Body of pancreas (tissue), 4 donors: Measurements from ENCODE around the gene MED13L. TPM values are rescaled to one million over a fixed set of nuclear protein-coding genes. Genes with fewer than 3 reads are reported as not detected.

Experiments used
- ATAC-seq: fragments of 150-250 bp; one replicate; pipeline ENCODE4 v1.9.1; 2016
- DNase-seq, 4 donors: peaks; one replicate each; pipeline ENCODE4 v3.0.0-alpha.2; 2019
- H3K27ac ChIP-seq, 4 donors: fragments of 200-600 bp; sonication (generic); 1 replicate in 3 of 4; 2 replicates in 1 of 4; pipeline versions ENCODE4 v1.5.1 to v1.6.1; 2016 to 2019; ENCODE audit warnings: mild to moderate bottlenecking in 1 of 4, mixed read lengths in 1 of 4, moderate library complexity in 1 of 4
- H3K27me3 ChIP-seq, 2 donors: fragments of 200-600 bp; sonication (generic); one replicate each; pipeline ENCODE4 v1.6.0; 2016; ENCODE audit warnings: mild to moderate bottlenecking in 1 of 2
- H3K36me3 ChIP-seq, 2 donors: fragments of 200-600 bp; sonication (generic); replicated peaks in 1 of 2; 2 replicates each; pipeline ENCODE4 v1.5.1; 2016; ENCODE audit warnings: low read depth in 2 of 2; ENCODE audit not compliant: insufficient read depth in 1 of 2
- H3K4me1 ChIP-seq: fragments of 200-600 bp; sonication (generic); one replicate; pipeline ENCODE4 v1.6.0; 2016
- H3K4me3 ChIP-seq, 2 donors: fragments of 200-600 bp; sonication (generic); 1 replicate in 1 of 2; 2 replicates in 1 of 2; pipeline ENCODE4 v1.5.1; 2016 to 2019
- H3K9me3 ChIP-seq, 3 donors: fragments of 200-600 bp; sonication (generic); 1 replicate in 2 of 3; 2 replicates in 1 of 3; pipeline ENCODE4 v1.5.1; 2016
- CTCF ChIP-seq, 7 experiments: fragments of 450-650 bp in 4 of 7; fragments of 200-600 bp in 3 of 7; sonication (generic) in 3 of 7; IDR thresholded peaks; one replicate each; pipeline ENCODE4 v1.5.1; 2016 to 2019; ENCODE audit warnings: antibody characterized with exemption in 7 of 7
- POLR2A ChIP-seq, 3 donors: fragments of 450-650 bp; IDR thresholded peaks; one replicate each; pipeline ENCODE4 v1.6.1; 2016; ENCODE audit warnings: antibody characterized with exemption in 3 of 3, mild to moderate bottlenecking in 2 of 3
- WGBS, 2 donors: methylation state at CpG; one replicate each; pipeline ENCODE4 v1.1.5; 2017; 5-methylcytosine and 5-hydroxymethylcytosine counted together
- intact Hi-C: fragments of 100-400 bp; cut with DNase I; formaldehyde crosslinking; loops from one replicate; pipeline ENCODE4 v1.15.1; 2023
- total RNA-seq, 2 donors: library from RNA; depleted of rRNA; stranded (reverse); fragments of >200 nt; gene quantifications; one replicate each; pipeline ENCODE4 v1.1.0, GENCODE V29; 2016

MED13L gene
- total RNA-seq, 2 donors from 2014 or later: 65.9 to 72.6 TPM

DNA sequence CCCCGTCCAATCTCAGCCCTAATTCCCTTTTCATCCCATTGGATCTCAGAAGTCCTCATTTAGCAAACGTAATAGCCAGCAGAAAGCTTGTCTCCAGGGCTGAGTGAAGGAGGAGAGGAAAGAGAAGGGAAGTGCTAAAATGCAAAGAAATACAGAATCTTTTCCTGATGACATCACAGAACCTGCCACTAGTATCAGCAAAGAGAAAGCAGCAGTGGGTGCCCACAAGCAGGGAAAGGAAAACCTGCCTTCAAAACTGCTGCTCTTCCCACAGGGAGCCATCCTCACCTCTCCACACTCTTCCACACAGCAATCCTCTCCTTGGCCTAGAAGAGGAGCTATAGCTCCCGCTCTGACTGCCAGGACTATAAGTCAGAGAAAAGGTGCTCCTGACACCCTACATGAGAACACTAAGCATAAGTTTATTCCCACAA lies 11.3 kb downstream of the MED13L start:
- Histone ChIP-seq H3K27me3 (no peaks in the 10 kb centered on the region), H3K27ac (no peak overlapping the region), H3K9me3 (no peaks in the 10 kb centered on the region), H3K4me3 (no peak overlapping the region), H3K36me3 (no peaks in the 10 kb centered on the region), H3K4me1 (peaks cover 60% of the 10 kb centered on the region)
- intact Hi-C loops: loop anchor here (5.0 kb wide), 1 partner anchor 331 kb away; no protein-coding TSS in a partner anchor
- peak; percentile 12 for ATAC-seq
- DNase-seq: no peak
- TF ChIP-seq CTCF (IDR thresholded peaks at IDR 0.05) (no peak), POLR2A (IDR thresholded peaks at IDR 0.05) (no peak)
- WGBS, 2 donors: 59 to 60% methylated on average over 3 of the region's 3 CpGs

DNA sequence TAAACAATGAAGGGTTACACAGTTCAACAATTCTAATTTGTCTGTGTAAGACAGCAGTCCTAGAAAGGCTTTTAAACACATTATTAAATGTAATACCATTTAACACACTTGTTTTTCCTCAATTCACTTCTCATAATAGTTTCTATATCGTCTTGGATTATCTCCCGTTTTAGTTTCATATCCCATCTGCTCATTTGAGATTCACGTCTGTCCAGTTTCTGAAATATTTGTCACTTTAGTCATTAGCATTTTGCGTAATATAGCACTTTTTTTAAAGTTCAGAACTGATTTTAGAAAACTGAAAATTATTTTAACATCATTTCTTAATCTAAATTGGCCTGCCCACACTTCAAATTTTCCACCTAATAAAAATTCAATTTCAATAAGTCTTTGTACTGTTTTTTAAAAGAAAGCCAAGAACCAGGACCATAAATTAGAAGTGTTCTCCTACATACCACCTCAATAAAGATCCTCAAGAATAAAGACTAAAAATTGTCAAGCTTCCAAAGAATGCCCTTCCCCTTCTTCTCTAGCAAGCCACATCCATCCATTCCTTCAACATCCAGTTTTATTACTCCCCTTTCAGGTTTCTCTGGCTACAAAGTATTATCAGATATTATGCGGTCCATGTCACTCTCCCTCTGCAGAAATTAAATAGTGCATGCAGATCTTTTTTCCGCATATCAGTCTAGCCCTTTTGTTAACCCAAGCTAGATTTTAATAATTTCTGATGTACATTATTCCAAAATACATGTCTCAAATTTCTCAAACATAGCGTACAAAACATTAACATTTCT lies 11.9 kb downstream of the MED13L start:
- intact Hi-C loops: loop anchor here (5.0 kb wide), 1 partner anchor 332 kb away; no protein-coding TSS in a partner anchor
- peaks cover 66% of the 10 kb centered on the region for H3K4me1 ChIP-seq
- no peak overlapping the region for H3K27ac ChIP-seq
- H3K4me3 ChIP-seq: no peak overlapping the region
- no peak for ATAC-seq
- H3K36me3 ChIP-seq: no peaks in the 10 kb centered on the region
- no peaks in the 10 kb centered on the region for H3K27me3 ChIP-seq
- DNase-seq: no peak
- TF ChIP-seq CTCF (IDR thresholded peaks at IDR 0.05): no peak
- no peak for TF ChIP-seq POLR2A (IDR thresholded peaks at IDR 0.05)
- 63% methylated on average over 7 of the region's 7 CpGs for WGBS, 2 donors
- H3K9me3 ChIP-seq: no peaks in the 10 kb centered on the region

GRCh38 chr12:116264525-116265070 lies 12.9 kb downstream of the MED13L start:
- ATAC-seq (no peak), DNase-seq (no peak)
- intact Hi-C loops: loop anchor here (5.0 kb wide), 1 partner anchor 333 kb away; no protein-coding TSS in a partner anchor
- H3K9me3 ChIP-seq: no peaks in the 10 kb centered on the region
- no peak overlapping the region for H3K4me3 ChIP-seq
- no peak for TF ChIP-seq POLR2A (IDR thresholded peaks at IDR 0.05)
- no peak overlapping the region for H3K27ac ChIP-seq
- H3K36me3 ChIP-seq: no peaks in the 10 kb centered on the region
- H3K27me3 ChIP-seq: no peaks in the 10 kb centered on the region
- peaks cover 76% of the 10 kb centered on the region for H3K4me1 ChIP-seq
- WGBS, 2 donors: 72 to 75% methylated on average over 2 of the region's 2 CpGs

DNA sequence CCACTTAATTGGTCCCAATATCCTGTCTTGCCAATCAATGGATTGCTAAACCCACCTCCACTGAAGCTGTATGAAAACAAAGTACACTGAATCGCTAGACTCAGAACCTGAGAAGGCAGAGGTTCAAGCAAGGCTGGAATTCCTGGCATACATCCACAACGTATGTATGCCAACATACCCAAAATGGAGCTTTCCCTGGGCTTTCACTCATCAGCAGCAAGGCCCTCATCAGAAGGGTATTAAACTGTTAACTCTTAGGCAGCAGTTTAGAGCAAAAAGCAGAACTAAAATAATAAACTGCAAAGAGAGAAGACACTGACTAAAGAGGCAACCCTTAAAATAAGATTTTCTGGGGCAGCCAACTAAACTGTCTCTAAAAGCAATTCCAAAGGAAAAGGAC lies 13.6 kb downstream of the MED13L start:
- no peak overlapping the region for H3K4me3 ChIP-seq
- ATAC-seq (no peak), DNase-seq (no peak)
- TF ChIP-seq CTCF (IDR thresholded peaks at IDR 0.05) (no peak), POLR2A (IDR thresholded peaks at IDR 0.05) (no peak)
- peaks cover 79% of the 10 kb centered on the region for H3K4me1 ChIP-seq
- H3K27ac ChIP-seq: no peak overlapping the region
- H3K27me3 ChIP-seq: no peaks in the 10 kb centered on the region
- intact Hi-C loops: no loop called here
- no peaks in the 10 kb centered on the region for H3K9me3 ChIP-seq
- WGBS, 2 donors: 19 to 21% methylated on average over 2 of the region's 2 CpGs
- no peaks in the 10 kb centered on the region for H3K36me3 ChIP-seq

DNA sequence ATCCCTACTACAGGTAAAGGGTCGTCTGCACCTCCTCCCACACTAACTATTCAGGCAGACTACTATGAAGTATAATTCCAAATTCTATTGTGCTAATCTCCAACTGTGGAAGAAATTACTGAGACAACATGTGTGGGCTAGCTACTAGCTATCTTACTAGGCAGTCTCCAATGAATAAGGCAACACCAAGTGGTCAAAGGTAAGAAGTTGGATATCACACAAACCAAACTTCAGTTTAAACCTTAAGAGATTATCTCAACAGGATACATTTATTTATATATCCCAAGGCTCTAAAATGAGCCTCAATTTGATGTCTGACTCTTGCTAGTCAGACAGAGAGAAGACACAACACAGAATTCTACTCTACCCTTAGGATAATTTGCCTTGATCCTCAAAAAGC lies 14.1 kb downstream of the MED13L start:
- intact Hi-C loops: no loop called here
- DNase-seq: no peak
- Histone ChIP-seq H3K27me3 (no peaks in the 10 kb centered on the region), H3K27ac (no peak overlapping the region), H3K36me3 (no peaks in the 10 kb centered on the region), H3K4me1 (peaks cover 80% of the 10 kb centered on the region), H3K4me3 (no peak overlapping the region), H3K9me3 (no peaks in the 10 kb centered on the region)
- ATAC-seq: no peak
- TF ChIP-seq CTCF (IDR thresholded peaks at IDR 0.05): no peak
- no peak for TF ChIP-seq POLR2A (IDR thresholded peaks at IDR 0.05)
- WGBS, 2 donors: 40 to 45% methylated on average over 1 of the region's 1 CpG
